H1 (cell line): ENCODE measurements around the gene PDE4D. TPM values are rescaled to one million over a fixed set of nuclear protein-coding genes. Genes with fewer than 3 reads are reported as not detected.

Experiments used
- CTCF ChIA-PET: fragments of 300-600 bp; sonication (Branson Sonifier 250); formaldehyde crosslinking; loops from one replicate; lab custom pipeline; 2021; ENCODE audit not compliant: partially characterized antibody; lab: Charles Lee
- POLR2A ChIA-PET: fragments of 300-600 bp; sonication (Branson Sonifier 250); formaldehyde crosslinking; loops from one replicate; lab custom pipeline; 2021; ENCODE audit warnings: inconsistent platforms; ENCODE audit not compliant: partially characterized antibody; lab: Charles Lee
- DNase-seq, 2 experiments: peaks; one replicate each; pipeline versions ENCODE4 v3.0.0 to v3.0.0-alpha.2; 2010 to 2022; ENCODE audit warnings: low spot score in 2 of 2, low read depth in 1 of 2, mixed read lengths in 1 of 2
- FAIRE-seq: peaks from 2 replicates; lab custom pipeline; 2011; peaks lifted over from hg19 to GRCh38; lab: Jason Lieb, UNC
- H2AFZ ChIP-seq: 2 replicates; pipeline ENCODE4 v1.8.1; 2012; ENCODE audit warnings: low read length, inconsistent platforms
- H2AK5ac ChIP-seq: 2 replicates; pipeline ENCODE4 v1.6.1; 2013; ENCODE audit warnings: low read depth, low read length
- H2BK120ac ChIP-seq: replicated peaks from 2 replicates; pipeline ENCODE3; 2013; ENCODE audit warnings: low read depth, low read length, inconsistent platforms
- H2BK12ac ChIP-seq: 2 replicates; pipeline ENCODE4 v1.6.1; 2013; ENCODE audit warnings: low read depth, low read length
- H2BK15ac ChIP-seq: 2 replicates; pipeline ENCODE4 v1.6.1; 2013; ENCODE audit warnings: low read length
- H2BK20ac ChIP-seq: 2 replicates; pipeline ENCODE4 v1.6.1; 2013; ENCODE audit warnings: low read length
- H2BK5ac ChIP-seq: 2 replicates; pipeline ENCODE4 v1.6.1; 2013; ENCODE audit warnings: low read depth, low read length
- H3K14ac ChIP-seq: 2 replicates; pipeline ENCODE4 v1.6.1; 2013; ENCODE audit warnings: inconsistent platforms; ENCODE audit not compliant: insufficient read length
- H3K18ac ChIP-seq: 2 replicates; pipeline ENCODE4 v1.6.1; 2013; ENCODE audit warnings: low read length; ENCODE audit errors: extremely low read depth
- H3K23ac ChIP-seq: 2 replicates; pipeline ENCODE4 v1.6.1; 2013; ENCODE audit warnings: inconsistent platforms; ENCODE audit not compliant: insufficient read length
- H3K23me2 ChIP-seq: 2 replicates; pipeline ENCODE4 v1.6.1; 2013; ENCODE audit warnings: low read depth, low read length
- H3K27ac ChIP-seq: 2 replicates; pipeline ENCODE4 v1.6.1; 2011; ENCODE audit warnings: low read depth, low read length, inconsistent platforms
- H3K27me3 ChIP-seq, 4 experiments: replicated peaks in 1 of 4; 1 replicate in 1 of 4; 2 replicates in 3 of 4; pipeline versions ENCODE4 v1.6.1 to v1.8.1; 2011 to 2013; ENCODE audit warnings: low read length in 3 of 4, mild to moderate bottlenecking in 3 of 4, inconsistent platforms in 2 of 4, mixed read lengths in 2 of 4, moderate library complexity in 1 of 4; ENCODE audit not compliant: control insufficient read depth in 3 of 4, insufficient read depth in 3 of 4; ENCODE audit errors: extremely low read depth in 1 of 4
- H3K36me3 ChIP-seq, 4 experiments: 2 replicates each; pipeline versions ENCODE4 v1.6.1 to v1.8.1; 2011 to 2013; ENCODE audit warnings: mild to moderate bottlenecking in 4 of 4, low read length in 3 of 4, moderate library complexity in 2 of 4, control low read depth in 1 of 4, inconsistent platforms in 1 of 4; ENCODE audit not compliant: insufficient read depth in 4 of 4, control insufficient read depth in 2 of 4
- H3K4ac ChIP-seq: replicated peaks from 2 replicates; pipeline ENCODE3; 2013; ENCODE audit warnings: low read length, low read depth, mixed read lengths, inconsistent platforms; ENCODE audit not compliant: insufficient read length
- H3K4me1 ChIP-seq, 4 experiments: replicated peaks in 1 of 4; 1 replicate in 1 of 4; 2 replicates in 3 of 4; pipeline versions ENCODE4 v1.6.1 to v1.8.1; 2011 to 2013; ENCODE audit warnings: low read length in 3 of 4, inconsistent platforms in 2 of 4, mixed read lengths in 1 of 4; ENCODE audit not compliant: insufficient read depth in 4 of 4, control insufficient read depth in 3 of 4
- H3K4me2 ChIP-seq, 2 experiments: 2 replicates each; pipeline versions ENCODE4 v1.6.1 to v1.8.1; 2011 to 2013; ENCODE audit warnings: low read depth in 2 of 2, low read length in 2 of 2, control low read depth in 1 of 2, inconsistent platforms in 1 of 2, mild to moderate bottlenecking in 1 of 2; ENCODE audit not compliant: insufficient read depth in 1 of 2
- H3K4me3 ChIP-seq, 4 experiments: fragments of 200-600, 300-600 bp in 1 of 4; sonication (generic), shearing (Covaris generic), sonication (Bioruptor Twin) in 1 of 4; 2 replicates each; pipeline versions ENCODE4 v1.5.1 to v1.8.1; 2011 to 2016; ENCODE audit warnings: low read length in 4 of 4, low read depth in 3 of 4, control low read depth in 2 of 4, inconsistent platforms in 2 of 4, mild to moderate bottlenecking in 2 of 4, mixed read lengths in 1 of 4, moderate library complexity in 1 of 4; ENCODE audit not compliant: insufficient read depth in 2 of 4; ENCODE audit errors: extremely low read depth in 1 of 4
- H3K56ac ChIP-seq: replicated peaks from 2 replicates; pipeline ENCODE3; 2013; ENCODE audit warnings: low read depth, mild to moderate bottlenecking, mixed read lengths, low read length, inconsistent platforms; ENCODE audit not compliant: insufficient read length
- H3K79me1 ChIP-seq: 2 replicates; pipeline ENCODE4 v1.6.1; 2013; ENCODE audit warnings: low read depth, low read length, control low read depth
- H3K79me2 ChIP-seq, 2 experiments: 2 replicates each; pipeline versions ENCODE4 v1.6.1 to v1.8.1; 2012 to 2013; ENCODE audit warnings: low read length in 2 of 2, mild to moderate bottlenecking in 2 of 2, inconsistent platforms in 1 of 2; ENCODE audit not compliant: insufficient read depth in 2 of 2, control insufficient read depth in 1 of 2
- H3K9ac ChIP-seq, 4 experiments: replicated peaks in 1 of 4; 1 replicate in 1 of 4; 2 replicates in 3 of 4; pipeline versions ENCODE4 v1.6.1 to v1.8.1; 2011 to 2013; ENCODE audit warnings: low read depth in 3 of 4, low read length in 3 of 4, control low read depth in 2 of 4, mild to moderate bottlenecking in 2 of 4, moderate library complexity in 2 of 4, inconsistent platforms in 1 of 4; ENCODE audit errors: extremely low read depth in 1 of 4
- H3K9me3 ChIP-seq, 2 experiments: 2 replicates each; pipeline versions ENCODE4 v1.6.1 to v1.8.1; 2012 to 2013; ENCODE audit warnings: mild to moderate bottlenecking in 2 of 2, moderate library complexity in 2 of 2, control low read depth in 1 of 2, inconsistent platforms in 1 of 2, low read depth in 1 of 2, low read length in 1 of 2, mixed read lengths in 1 of 2; ENCODE audit not compliant: insufficient read depth in 2 of 2
- H4K20me1 ChIP-seq, 2 experiments: replicated peaks in 1 of 2; 2 replicates each; pipeline versions ENCODE3 to v1.8.1; 2011 to 2013; ENCODE audit warnings: inconsistent platforms in 2 of 2, low read length in 2 of 2, mild to moderate bottlenecking in 1 of 2; ENCODE audit not compliant: insufficient read depth in 2 of 2, control insufficient read depth in 1 of 2
- H4K5ac ChIP-seq: 2 replicates; pipeline ENCODE4 v1.6.1; 2013; ENCODE audit warnings: low read length, low read depth, mixed read lengths, inconsistent platforms; ENCODE audit not compliant: insufficient read length
- H4K8ac ChIP-seq: 2 replicates; pipeline ENCODE4 v1.8.0; 2013; ENCODE audit warnings: mild to moderate bottlenecking, moderate library complexity, low read length, inconsistent platforms; ENCODE audit not compliant: insufficient read depth; ENCODE audit errors: extremely low read depth
- H4K91ac ChIP-seq: replicated peaks from 2 replicates; pipeline ENCODE3; 2013; ENCODE audit warnings: low read length, mixed read lengths, inconsistent platforms; ENCODE audit not compliant: insufficient read length
- CBX8 ChIP-seq: fragments of 300-800, 300-1000 bp; sonication (generic); IDR thresholded peaks from 2 replicates; pipeline ENCODE4 v1.7.1; 2016; ENCODE audit warnings: low read depth, low read length, borderline replicate concordance
- CEBPB ChIP-seq: IDR thresholded peaks from 2 replicates; pipeline ENCODE4 v1.6.1; 2012; ENCODE audit warnings: low read depth, low read length
- RAD21 ChIP-seq, 2 experiments: IDR thresholded peaks in 1 of 2; conservative IDR thresholded peaks in 1 of 2; 2 replicates each; pipeline ENCODE4 v1.6.1; 2011; ENCODE audit warnings: low read depth in 2 of 2, low read length in 2 of 2, improper control_type of control experiment in 1 of 2, inconsistent platforms in 1 of 2, mild to moderate bottlenecking in 1 of 2, moderate library complexity in 1 of 2
- SP4 ChIP-seq: IDR thresholded peaks from 2 replicates; pipeline ENCODE4 v1.6.1; 2012; ENCODE audit warnings: low read length, inconsistent platforms
- WGBS, 2 experiments: shearing (Covaris generic) in 1 of 2; methylation state at CpG; one replicate each; pipeline versions ENCODE4 v1.1.6 to v1.1.7; 2013 to 2015; ENCODE audit warnings: low lambda C conversion rate in 2 of 2, mixed read lengths in 2 of 2, inconsistent platforms in 1 of 2, low coverage in 1 of 2, missing lambda C conversion rate in 1 of 2; ENCODE audit not compliant: insufficient replicate concordance in 2 of 2, insufficient coverage in 1 of 2, insufficient read length in 1 of 2; ENCODE audit errors: extremely low coverage in 1 of 2, missing lambda C conversion rate in 1 of 2; 5-methylcytosine and 5-hydroxymethylcytosine counted together
- polyA plus RNA-seq, 7 experiments: library from polyadenylated mRNA; depleted of rRNA in 3 of 7; stranded (reverse) in 5 of 7; unstranded in 2 of 7; fragments of >200 nt in 5 of 7; fragments of 200-250 nt in 2 of 7; gene quantifications; 1 replicate in 5 of 7; 2 replicates in 1 of 7; 4 replicates in 1 of 7; pipeline versions ENCODE4 v1.2.1 to v1.2.3, GENCODE V29; 2011 to 2013; ENCODE audit warnings: missing spikeins in 2 of 7, mixed read lengths in 2 of 7
- total RNA-seq: library from RNA; stranded (reverse); fragmentation: NEBNext Ultra II Directional; extraction: Animal tissue kit (Norgen Biotek cat#: 25700); gene quantifications from 2 replicates; pipeline ENCODE4 v1.2.1, GENCODE V29; 2021
- TF ChIP-seq, protein P1 (sequence below): IDR thresholded peaks from 2 replicates; pipeline ENCODE4 v1.6.1; 2012; ENCODE audit warnings: inconsistent platforms

The PDE4D gene
- total and polyA plus RNA-seq, 2 of the 8 experiments (the other 6 are each of a cell fraction or from before 2014, with no cell fraction given), result 2.3 to 3.7 TPM

DNA sequence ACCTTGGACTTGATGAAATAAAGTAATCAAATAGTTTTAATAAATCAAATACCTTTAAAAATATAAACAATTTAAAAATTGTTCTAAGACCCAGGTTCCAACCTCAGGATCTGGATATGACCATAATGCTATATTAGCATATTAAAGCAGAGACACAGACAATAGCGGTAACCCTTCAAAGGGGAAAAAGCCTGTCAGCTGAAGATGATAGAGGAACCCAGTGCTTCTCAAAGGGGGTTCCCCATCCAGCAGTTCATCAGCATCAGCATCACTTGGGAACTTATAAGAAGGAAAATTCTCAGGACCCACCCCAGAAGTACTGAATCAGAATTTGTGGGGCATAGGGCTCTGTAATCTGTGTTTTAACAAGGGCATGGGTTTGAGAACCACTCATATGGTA lies 791.1 kb downstream of the PDE4D start:
- Histone ChIP-seq H2AK5ac (no peak overlapping the region), H2BK15ac (no peak overlapping the region), H4K91ac (no peak overlapping the region), H3K9ac (no peak overlapping the region), H2BK120ac (no peak overlapping the region), H4K8ac (no peak overlapping the region), H3K27ac (no peak overlapping the region), H3K56ac (no peak overlapping the region), H3K4me1 (no peaks in the 10 kb centered on the region; a peak in 1 of 7 replicates), H3K18ac (no peak overlapping the region), H2AFZ (no peak overlapping the region), H3K36me3 (no peaks in the 10 kb centered on the region), H3K14ac (no peak overlapping the region), H3K27me3 (no peaks in the 10 kb centered on the region), H2BK12ac (no peak overlapping the region), H2BK5ac (no peak overlapping the region), H2BK20ac (no peak overlapping the region), H4K20me1 (no peaks in the 10 kb centered on the region), H3K4me2 (no peak overlapping the region), H3K79me1 (no peaks in the 10 kb centered on the region), H4K5ac (no peak overlapping the region), H3K23me2 (no peaks in the 10 kb centered on the region), H3K9me3 (no peaks in the 10 kb centered on the region), H3K23ac (no peak overlapping the region), H3K79me2 (no peaks in the 10 kb centered on the region), H3K4ac (no peak overlapping the region), H3K4me3 (no peak overlapping the region)
- CTCF ChIA-PET, result interaction anchor here (1.5 kb wide), 1 partner anchor 68 kb away, joined by 4 read pairs; no protein-coding TSS in a partner anchor
- WGBS, 2 experiments, result 89% methylated on average over 1 of the region's 1 CpG; no CpG with 5 or more reads in 1 of the 2 experiments
- TF ChIP-seq RAD21 (IDR thresholded peaks at IDR 0.05 in 1 of 2, conservative IDR thresholded peaks at IDR 0.05 in 1 of 2; ENCODE audit: low read depth in 2 of 2, low read length in 2 of 2) (no peak), SP4 (no peak), CEBPB (no peak), CBX8 (no peak)
- TF ChIP-seq, protein P1, sequence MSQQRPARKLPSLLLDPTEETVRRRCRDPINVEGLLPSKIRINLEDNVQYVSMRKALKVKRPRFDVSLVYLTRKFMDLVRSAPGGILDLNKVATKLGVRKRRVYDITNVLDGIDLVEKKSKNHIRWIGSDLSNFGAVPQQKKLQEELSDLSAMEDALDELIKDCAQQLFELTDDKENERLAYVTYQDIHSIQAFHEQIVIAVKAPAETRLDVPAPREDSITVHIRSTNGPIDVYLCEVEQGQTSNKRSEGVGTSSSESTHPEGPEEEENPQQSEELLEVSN, result no peak
- POLR2A ChIA-PET, result no interaction called here
- FAIRE-seq (no peak), DNase-seq (no peak)
